OCI-LY3 (cell line): ENCODE measurements around the gene CEP104.
A peak's percentile ranks its signal among the peaks of the same experiment; 100 is the strongest.

Experiments used
- H2AFZ ChIP-seq: fragments of 200-600, 300-600 bp; shearing (Covaris generic); 2 replicates; pipeline ENCODE4 v1.6.0; 2014; ENCODE audit warnings: antibody characterized with exemption, low read depth, low read length
- H3K27ac ChIP-seq: fragments of 200-600, 300-600 bp; sonication (generic); 2 replicates; pipeline ENCODE4 v1.5.1; 2014; ENCODE audit warnings: mild to moderate bottlenecking, low read length, moderate library complexity, mixed read lengths
- H3K27me3 ChIP-seq: fragments of 200-600, 300-600 bp; sonication (generic); 2 replicates; pipeline ENCODE4 v1.6.1; 2014; ENCODE audit warnings: low read depth, low read length, mixed read lengths
- H3K36me3 ChIP-seq: fragments of 200-600, 300-600 bp; sonication (generic); replicated peaks from 2 replicates; pipeline ENCODE3; 2014; ENCODE audit warnings: low read depth, low read length, mixed read lengths
- H3K4me1 ChIP-seq: fragments of 300-600, 200-600 bp; sonication (generic); 2 replicates; pipeline ENCODE4 v1.6.1; 2014; ENCODE audit warnings: low read length, mixed read lengths
- H3K4me2 ChIP-seq: fragments of 200-600, 300-600 bp; sonication (generic); 2 replicates; pipeline ENCODE4 v1.6.1; 2014; ENCODE audit warnings: low read length, mixed read lengths
- H3K4me3 ChIP-seq: fragments of 300-600, 200-600 bp; sonication (generic); 2 replicates; pipeline ENCODE4 v1.5.1; 2014; ENCODE audit warnings: antibody characterized with exemption, mild to moderate bottlenecking, low read length, moderate library complexity
- H3K79me2 ChIP-seq: fragments of 300-600, 200-600 bp; shearing (Covaris generic); 2 replicates; pipeline ENCODE4 v1.6.1; 2014; ENCODE audit warnings: mild to moderate bottlenecking, low read length, mixed read lengths
- H3K9ac ChIP-seq: fragments of 300-600, 200-600 bp; shearing (Covaris generic); 2 replicates; pipeline ENCODE4 v1.6.0; 2014; ENCODE audit warnings: mild to moderate bottlenecking, low read length, moderate library complexity
- H3K9me3 ChIP-seq: fragments of 200-600, 300-600 bp; shearing (Covaris generic); 2 replicates; pipeline ENCODE4 v1.6.1; 2014; ENCODE audit warnings: low read length, mixed read lengths; ENCODE audit not compliant: insufficient read depth
- H4K20me1 ChIP-seq: fragments of 200-600, 300-600 bp; sonication (generic); 2 replicates; pipeline ENCODE4 v1.6.1; 2016; ENCODE audit warnings: low read length, mixed read lengths; ENCODE audit not compliant: insufficient read depth
- CTCF ChIP-seq: fragments of 200-600, 300-600 bp; sonication (generic); IDR thresholded peaks from 2 replicates; pipeline ENCODE4 v1.5.1; 2014; ENCODE audit warnings: antibody characterized with exemption, low read length, low read depth
- EZH2phosphoT487 ChIP-seq: fragments of 200-600 bp; shearing (Covaris generic); IDR thresholded peaks from 2 replicates; pipeline ENCODE4 v1.6.1; 2018; ENCODE audit warnings: antibody characterized with exemption, mixed run types, low read depth

Gene CEP104

GRCh38 chr1:3772027-3772714 lies 84.8 kb downstream of the CEP104 start:
- Histone ChIP-seq H3K4me3 (peak overlapping the region; percentile 84), H3K9me3 (no peaks in the 10 kb centered on the region), H3K79me2 (no peaks in the 10 kb centered on the region), H4K20me1 (no peaks in the 10 kb centered on the region), H3K36me3 (no peaks in the 10 kb centered on the region), H3K9ac (peak overlapping the region; percentile 71), H3K4me2 (peak overlapping the region; percentile 87), H2AFZ (peak overlapping the region; percentile 60; the same call in 1 of the 2 replicates), H3K27ac (peak overlapping the region; percentile 27; the same call in 1 of the 2 replicates), H3K27me3 (peaks cover 6% of the 10 kb centered on the region; the same call in 1 of the 2 replicates), H3K4me1 (peaks cover 20% of the 10 kb centered on the region)
- TF ChIP-seq EZH2phosphoT487 (no peak), CTCF (no peak)

GRCh38 chr1:3771108-3772026 lies 85.6 kb downstream of the CEP104 start:
- H3K4me2 ChIP-seq: peak overlapping the region; percentile 87
- no peaks in the 10 kb centered on the region for H3K9me3 ChIP-seq
- peaks cover 6% of the 10 kb centered on the region; the same call in 1 of the 2 replicates for H3K27me3 ChIP-seq
- no peaks in the 10 kb centered on the region for H3K36me3 ChIP-seq
- H3K9ac ChIP-seq: peak overlapping the region; percentile 71
- H3K4me1 ChIP-seq: peaks cover 20% of the 10 kb centered on the region
- 0 out of 2 replicates have a peak overlapping the region, but pooled peaks have one; percentile 60 for H2AFZ ChIP-seq
- no peaks in the 10 kb centered on the region for H4K20me1 ChIP-seq
- TF ChIP-seq CTCF: no peak
- no peak for TF ChIP-seq EZH2phosphoT487
- no peak overlapping the region for H3K27ac ChIP-seq
- H3K4me3 ChIP-seq: peak overlapping the region; percentile 84
- H3K79me2 ChIP-seq: no peaks in the 10 kb centered on the region

GRCh38 chr1:3770047-3770765 lies 86.8 kb downstream of the CEP104 start:
- H4K20me1 ChIP-seq: no peaks in the 10 kb centered on the region
- H3K9me3 ChIP-seq: no peaks in the 10 kb centered on the region
- no peak overlapping the region for H2AFZ ChIP-seq
- no peak overlapping the region for H3K27ac ChIP-seq
- H3K9ac ChIP-seq: no peak overlapping the region
- peaks cover 7% of the 10 kb centered on the region; the same call in 1 of the 2 replicates for H3K27me3 ChIP-seq
- H3K4me1 ChIP-seq: peaks cover 13% of the 10 kb centered on the region
- no peak overlapping the region for H3K4me2 ChIP-seq
- H3K4me3 ChIP-seq: no peak overlapping the region
- H3K36me3 ChIP-seq: no peaks in the 10 kb centered on the region
- TF ChIP-seq EZH2phosphoT487: no peak
- no peak for TF ChIP-seq CTCF
- no peaks in the 10 kb centered on the region for H3K79me2 ChIP-seq
